HepG2 (cell line): Measurements from ENCODE around the gene NPBWR2. TPM values are rescaled to one million over a fixed set of nuclear protein-coding genes. Genes with fewer than 3 reads are reported as not detected.

Source experiments
- BHLHE40 ChIP-seq: IDR thresholded peaks from 2 replicates; pipeline ENCODE4 v1.6.1; 2011; ENCODE audit warnings: low read length, improper control_type of control experiment
- CBFB ChIP-seq: sonication (generic); formaldehyde crosslinking; IDR thresholded peaks from 2 replicates; pipeline ENCODE4 v1.4.0; 2020; ENCODE audit warnings: missing genetic modification reagents
- CCAR2 ChIP-seq: fragments of 200-400 bp; formaldehyde crosslinking; optimal IDR thresholded peaks from 2 replicates; pipeline ENCODE3; 2018; ENCODE audit warnings: low read depth, mild to moderate bottlenecking, low read length, moderate library complexity
- CHD2 ChIP-seq: IDR thresholded peaks from 2 replicates; pipeline ENCODE4 v1.6.1; 2011; ENCODE audit warnings: low read depth, low read length, improper control_type of control experiment
- HMG20B ChIP-seq: conservative IDR thresholded peaks from 2 replicates; pipeline ENCODE4 v1.6.1; 2016; ENCODE audit warnings: missing genetic modification reagents, missing compliant biosample characterization
- KLF6 ChIP-seq: IDR thresholded peaks from 2 replicates; pipeline ENCODE4 v1.8.0; 2016; ENCODE audit warnings: missing biosample characterization, missing genetic modification reagents
- MAZ ChIP-seq, 2 experiments: sonication (generic) in 1 of 2; formaldehyde crosslinking in 1 of 2; IDR thresholded peaks; 2 replicates each; pipeline versions ENCODE4 v1.5.0 to v1.6.1; 2012 to 2020; ENCODE audit warnings: low read depth in 2 of 2, mild to moderate bottlenecking in 2 of 2, borderline replicate concordance in 1 of 2, improper control_type of control experiment in 1 of 2, low read length in 1 of 2, missing genetic modification reagents in 1 of 2, moderate library complexity in 1 of 2
- MIXL1 ChIP-seq: IDR thresholded peaks from 2 replicates; pipeline ENCODE4 v1.6.1; 2016
- RAD51 ChIP-seq: fragments of 450-650 bp; IDR thresholded peaks from 2 replicates; pipeline ENCODE4 v1.6.1; 2016; ENCODE audit warnings: borderline replicate concordance
- RBM39 ChIP-seq: fragments of 200-400 bp; formaldehyde crosslinking; IDR thresholded peaks from one replicate; pipeline ENCODE4 v1.6.1; 2018; ENCODE audit warnings: antibody characterized with exemption, mild to moderate bottlenecking, low read depth, low read length; ENCODE audit not compliant: poor library complexity, severe bottlenecking
- REXO4 ChIP-seq: sonication (generic); formaldehyde crosslinking; IDR thresholded peaks from 2 replicates; pipeline ENCODE4 v1.8.0; 2022; ENCODE audit warnings: missing genetic modification reagents, mild to moderate bottlenecking, borderline replicate concordance
- STAT6 ChIP-seq: sonication (generic); formaldehyde crosslinking; IDR thresholded peaks from 2 replicates; pipeline ENCODE4 v1.4.0; 2020; ENCODE audit warnings: missing genetic modification reagents, mild to moderate bottlenecking, borderline replicate concordance
- USF2 ChIP-seq, 2 experiments: sonication (generic) in 1 of 2; formaldehyde crosslinking in 1 of 2; IDR thresholded peaks; 2 replicates each; pipeline versions ENCODE4 v1.5.1 to v1.6.1; 2011 to 2020; ENCODE audit warnings: borderline replicate concordance in 1 of 2, low read depth in 1 of 2, low read length in 1 of 2, mild to moderate bottlenecking in 1 of 2, missing genetic modification reagents in 1 of 2, moderate library complexity in 1 of 2
- ZBTB8A ChIP-seq: sonication (generic); formaldehyde crosslinking; IDR thresholded peaks from 2 replicates; pipeline ENCODE4 v1.4.0; 2020; ENCODE audit warnings: mild to moderate bottlenecking, low read depth, missing genetic modification reagents, borderline replicate concordance
- ZFP36 ChIP-seq: fragments of 150-350 bp; IDR thresholded peaks from 2 replicates; pipeline ENCODE4 v1.6.1; 2018; ENCODE audit warnings: borderline replicate concordance, low read length, low read depth; ENCODE audit not compliant: partially characterized antibody
- ZNF10 ChIP-seq: sonication (generic); formaldehyde crosslinking; IDR thresholded peaks from 2 replicates; pipeline ENCODE4 v1.4.0; 2020; ENCODE audit warnings: mild to moderate bottlenecking, low read depth, missing genetic modification reagents, borderline replicate concordance
- ZNF235 ChIP-seq: sonication (generic); formaldehyde crosslinking; IDR thresholded peaks from 2 replicates; pipeline ENCODE4 v1.8.1; 2023; ENCODE audit warnings: mild to moderate bottlenecking, missing genetic modification reagents, borderline replicate concordance
- ZNF562 ChIP-seq: sonication (generic); formaldehyde crosslinking; IDR thresholded peaks from 2 replicates; pipeline ENCODE4 v1.8.0; 2022; ENCODE audit warnings: missing genetic modification reagents, borderline replicate concordance
- ZNF720 ChIP-seq: sonication (generic); formaldehyde crosslinking; IDR thresholded peaks from 2 replicates; pipeline ENCODE4 v1.4.0; 2020; ENCODE audit warnings: missing genetic modification reagents
- ZNF775 ChIP-seq: sonication (generic); formaldehyde crosslinking; IDR thresholded peaks from 2 replicates; pipeline ENCODE4 v1.4.0; 2020; ENCODE audit warnings: missing genetic modification reagents, mild to moderate bottlenecking, moderate library complexity, borderline replicate concordance
- ZSCAN20 ChIP-seq: sonication (generic); formaldehyde crosslinking; IDR thresholded peaks from 2 replicates; pipeline ENCODE4 v1.4.0; 2020; ENCODE audit warnings: missing genetic modification reagents, mild to moderate bottlenecking, borderline replicate concordance
- polyA plus RNA-seq, 8 experiments: library from polyadenylated mRNA; depleted of rRNA in 3 of 8; stranded (reverse) in 7 of 8; unstranded in 1 of 8; fragments of >200 nt; fragmentation: Illumina TruSeq in 4 of 8; extraction: Trizol in 4 of 8; gene quantifications; 2 replicates each; pipeline versions ENCODE4 v1.2.1 to v1.2.3, GENCODE V29; 2011 to 2016; ENCODE audit warnings: low read depth in 4 of 8, missing spikeins in 1 of 8, mixed read lengths in 1 of 8; ENCODE audit not compliant: insufficient read depth in 1 of 8
- total RNA-seq, 5 experiments: library from RNA; depleted of rRNA; stranded (reverse); fragments of >200 nt; fragmentation: Illumina TruSeq; extraction: Trizol; gene quantifications; 2 replicates each; pipeline ENCODE4 v1.2.3, GENCODE V29; 2016; ENCODE audit warnings: low read depth in 1 of 5
- TF ChIP-seq, protein P1 (sequence below): sonication (generic); formaldehyde crosslinking; IDR thresholded peaks from 2 replicates; pipeline ENCODE4 v1.8.1; 2023; ENCODE audit warnings: missing genetic modification reagents, mild to moderate bottlenecking, borderline replicate concordance
- TF ChIP-seq, protein P2 (sequence below): IDR thresholded peaks from 2 replicates; pipeline ENCODE4 v1.6.1; 2016; ENCODE audit warnings: missing genetic modification reagents, missing compliant biosample characterization

Gene NPBWR2
- total and polyA plus RNA-seq, 2 of the 13 experiments (the other 11 are each of a cell fraction or from before 2014, with no cell fraction given), result not detected

- TF ChIP-seq CCAR2, result no peak
- no peak for TF ChIP-seq STAT6 (CRISPR knock-in tag)
- peak; percentile 21; the same call in 1 of the 2 replicates for TF ChIP-seq USF2 (IDR thresholded peaks at IDR 0.05; ENCODE audit: low read depth, low read length)
- TF ChIP-seq USF2 (CRISPR knock-in tag; IDR thresholded peaks at IDR 0.05; ENCODE audit: borderline replicate concordance), result no peak
- peak; percentile 55; the same call in 1 of the 2 replicates for TF ChIP-seq CBFB (CRISPR knock-in tag)
- no peak for TF ChIP-seq ZNF775 (CRISPR knock-in tag)
- TF ChIP-seq, protein P1, sequence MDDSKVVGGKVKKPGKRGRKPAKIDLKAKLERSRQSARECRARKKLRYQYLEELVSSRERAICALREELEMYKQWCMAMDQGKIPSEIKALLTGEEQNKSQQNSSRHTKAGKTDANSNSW (CRISPR knock-in tag), result no peak
- no peak for TF ChIP-seq ZFP36
- TF ChIP-seq MAZ (IDR thresholded peaks at IDR 0.05; ENCODE audit: borderline replicate concordance, low read depth, low read length), result peak; percentile 70; the same call in 1 of the 2 replicates
- TF ChIP-seq MAZ (CRISPR knock-in tag; IDR thresholded peaks at IDR 0.05; ENCODE audit: low read depth), result peak; percentile 77; the same call in 1 of the 2 replicates
- peak; percentile 79 for TF ChIP-seq BHLHE40
- TF ChIP-seq, protein P2, sequence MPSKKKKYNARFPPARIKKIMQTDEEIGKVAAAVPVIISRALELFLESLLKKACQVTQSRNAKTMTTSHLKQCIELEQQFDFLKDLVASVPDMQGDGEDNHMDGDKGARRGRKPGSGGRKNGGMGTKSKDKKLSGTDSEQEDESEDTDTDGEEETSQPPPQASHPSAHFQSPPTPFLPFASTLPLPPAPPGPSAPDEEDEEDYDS, result no peak
- TF ChIP-seq KLF6 (CRISPR knock-in tag), result peak; percentile 63; the same call in 1 of the 2 replicates
- no peak for TF ChIP-seq ZNF10
- TF ChIP-seq HMG20B, result no peak
- TF ChIP-seq CHD2, result peak; percentile 69; the same call in 1 of the 2 replicates
- TF ChIP-seq ZNF562 (CRISPR knock-in tag), result no peak
- TF ChIP-seq REXO4 (CRISPR knock-in tag), result no peak
- no peak for TF ChIP-seq ZNF720 (CRISPR knock-in tag)
- TF ChIP-seq RBM39, result no peak
- TF ChIP-seq ZNF235 (CRISPR knock-in tag), result no peak
- TF ChIP-seq RAD51, result no peak
- peak; percentile 52; the same call in 1 of the 2 replicates for TF ChIP-seq MIXL1 (CRISPR knock-in tag)
- TF ChIP-seq ZBTB8A (CRISPR knock-in tag), result no peak
- TF ChIP-seq ZSCAN20 (CRISPR knock-in tag), result no peak; the same call in 1 of the 2 replicates
These were observed 49.5 kb downstream of the NPBWR2 start (continued) for GRCh38 chr20:64057628-64058498.
